ENCODE measurements around the gene BNIP5.

The BNIP5 gene

GRCh38 chr6:36326356-36326995 lies 10.2 kb downstream of the BNIP5 start:
- DNase-seq (ENCODE audit: low read depth in 4 of 4, low spot score in 1 of 4), result no peak

GRCh38 chr6:36324715-36325114 lies 12.0 kb downstream of the BNIP5 start:
- no peak for DNase-seq (ENCODE audit: low read depth in 4 of 4, low spot score in 1 of 4)

- DNase-seq (ENCODE audit: low read depth in 4 of 4, low spot score in 1 of 4), result no peak
Observed at GRCh38 chr6:36324191-36324590, 12.5 kb downstream of the BNIP5 start.

- DNase-seq (ENCODE audit: low read depth in 4 of 4, low spot score in 1 of 4), result no peak
Observed at GRCh38 chr6:36323062-36323461, 13.6 kb downstream of the BNIP5 start.

DNA sequence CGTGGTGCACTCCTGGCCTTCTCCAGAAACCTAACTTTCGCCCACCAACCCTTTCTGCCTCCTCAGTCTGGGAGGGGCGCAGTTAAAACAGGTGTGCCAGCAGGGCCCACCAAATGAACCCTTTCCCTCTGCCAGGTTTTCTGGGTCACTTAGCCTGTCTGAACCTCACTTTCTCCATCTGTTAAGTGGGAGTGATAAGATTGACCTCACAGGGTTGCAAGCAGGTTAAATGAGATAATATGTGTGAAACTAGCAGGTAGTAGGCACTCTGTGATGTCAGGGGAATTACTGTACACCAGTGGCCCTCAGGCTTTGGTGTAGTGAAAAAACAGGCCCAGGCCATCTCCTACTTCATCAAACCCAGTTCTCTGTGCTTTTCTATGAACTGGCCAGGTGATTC lies 14.1 kb downstream of the BNIP5 start:
- DNase-seq (ENCODE audit: low read depth in 4 of 4, low spot score in 1 of 4), result no peak

- no peak for DNase-seq (ENCODE audit: low read depth in 4 of 4, low spot score in 1 of 4)
Observed at GRCh38 chr6:36320475-36320874, 16.2 kb downstream of the BNIP5 start.

- no peak for DNase-seq (ENCODE audit: low read depth in 4 of 4, low spot score in 1 of 4)
Observed at GRCh38 chr6:36319821-36320220, 16.9 kb downstream of the BNIP5 start.

DNA sequence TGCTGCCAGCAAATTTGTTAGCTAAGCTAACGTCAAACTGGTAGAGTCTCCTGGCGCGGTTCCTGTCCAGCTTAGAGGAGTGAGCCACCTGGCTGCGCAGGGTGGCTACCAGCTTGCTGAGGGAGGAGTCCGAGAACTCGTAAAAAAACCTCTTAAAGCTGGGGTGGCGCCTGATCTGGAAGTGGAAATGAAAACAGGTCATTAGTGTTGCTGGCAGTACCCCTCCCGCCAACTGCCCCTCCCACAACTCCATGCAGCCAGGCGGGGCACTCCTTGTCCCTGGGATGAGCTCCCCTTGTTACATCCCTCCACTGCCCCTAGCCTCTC lies 17.3 kb downstream of the BNIP5 start:
- no peak for DNase-seq (ENCODE audit: low read depth in 4 of 4, low spot score in 1 of 4)

- no peak for DNase-seq (ENCODE audit: low read depth in 4 of 4, low spot score in 1 of 4)
Observed at GRCh38 chr6:36318690-36319435, 17.8 kb downstream of the BNIP5 start.

- no peak for DNase-seq (ENCODE audit: low read depth in 4 of 4, low spot score in 1 of 4)
Observed at GRCh38 chr6:36317623-36318022, 19.1 kb downstream of the BNIP5 start.

- DNase-seq (ENCODE audit: low read depth in 4 of 4, low spot score in 1 of 4), result no peak
Observed at GRCh38 chr6:36315921-36316320, 20.8 kb downstream of the BNIP5 start.

- no peak for DNase-seq (ENCODE audit: low read depth in 4 of 4, low spot score in 1 of 4)
Observed at GRCh38 chr6:36314221-36315014, 22.3 kb downstream of the BNIP5 start.

GRCh38 chr6:36313649-36313936 lies 23.1 kb downstream of the BNIP5 start:
- DNase-seq (ENCODE audit: low read depth in 4 of 4, low spot score in 1 of 4), result no peak

DNA sequence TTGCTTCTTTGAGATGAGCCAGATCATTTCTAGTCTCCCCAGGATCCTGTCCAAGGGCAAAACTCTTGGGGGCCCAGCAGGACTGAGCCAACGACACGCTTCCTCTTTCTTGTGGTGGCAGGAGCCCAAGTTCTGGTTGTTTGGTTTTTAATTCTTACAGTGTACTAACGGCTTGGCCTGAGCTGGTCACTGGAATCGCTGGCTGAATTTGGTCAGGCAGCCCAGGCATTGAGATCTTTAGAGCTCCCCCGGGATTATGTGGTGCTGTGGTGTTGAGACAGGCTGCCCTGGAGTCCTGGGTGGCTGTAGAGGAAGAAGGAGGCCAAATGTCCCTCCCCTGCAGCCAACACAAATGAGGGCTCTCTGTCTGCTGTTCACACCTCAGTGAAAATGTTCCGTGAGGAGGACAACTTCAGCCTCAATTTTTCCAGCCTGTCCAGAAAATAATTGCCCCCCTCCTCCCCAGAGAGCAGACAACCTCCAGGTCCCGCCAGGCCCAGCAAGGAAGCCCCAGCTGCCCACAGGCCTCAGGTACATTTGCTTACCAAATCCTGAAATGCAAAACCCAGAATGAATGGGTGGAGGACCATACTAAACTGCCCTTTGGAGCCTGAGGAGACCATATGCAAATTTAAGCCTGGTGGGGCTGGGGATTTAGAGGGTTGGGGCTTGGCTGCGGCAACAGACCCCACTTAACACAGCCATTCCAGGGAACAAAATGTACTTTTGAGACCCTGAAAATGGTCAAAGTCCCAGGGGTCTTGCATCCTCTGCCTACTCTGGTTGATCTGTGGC lies 23.6 kb downstream of the BNIP5 start:
- no peak for DNase-seq (ENCODE audit: low read depth in 4 of 4, low spot score in 1 of 4)

- no peak for DNase-seq (ENCODE audit: low read depth in 4 of 4, low spot score in 1 of 4)
Observed at GRCh38 chr6:36309900-36310299, 26.8 kb downstream of the BNIP5 start.

- DNase-seq (ENCODE audit: low read depth in 4 of 4, low spot score in 1 of 4), result no peak
Observed at GRCh38 chr6:36309203-36309602, 27.5 kb downstream of the BNIP5 start.

DNA sequence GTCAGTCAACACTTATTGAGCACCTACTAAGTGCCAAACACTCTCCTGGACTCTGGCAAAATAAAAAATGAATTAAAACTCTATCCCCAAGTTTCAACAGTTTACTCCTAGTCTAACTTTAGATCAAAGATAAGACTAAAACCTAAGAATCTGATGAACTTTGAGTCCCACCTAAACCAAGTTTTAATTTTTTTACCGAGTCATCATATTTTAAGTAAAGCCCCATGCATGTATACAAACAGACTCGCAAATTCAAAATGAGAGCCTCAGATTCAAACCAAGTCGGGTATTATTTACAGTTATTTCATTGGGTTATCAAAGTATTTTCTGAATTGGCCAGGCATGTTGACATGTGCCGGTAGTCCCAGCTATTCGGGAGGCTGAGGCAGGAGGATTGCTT lies 28.2 kb downstream of the BNIP5 start:
- DNase-seq (ENCODE audit: low read depth in 4 of 4, low spot score in 1 of 4), result no peak

- DNase-seq (ENCODE audit: low read depth in 4 of 4, low spot score in 1 of 4), result no peak
Observed at GRCh38 chr6:36306375-36306774, 30.3 kb downstream of the BNIP5 start.

GRCh38 chr6:36305885-36306284 lies 30.8 kb downstream of the BNIP5 start:
- no peak for DNase-seq (ENCODE audit: low read depth in 4 of 4, low spot score in 1 of 4)

DNA sequence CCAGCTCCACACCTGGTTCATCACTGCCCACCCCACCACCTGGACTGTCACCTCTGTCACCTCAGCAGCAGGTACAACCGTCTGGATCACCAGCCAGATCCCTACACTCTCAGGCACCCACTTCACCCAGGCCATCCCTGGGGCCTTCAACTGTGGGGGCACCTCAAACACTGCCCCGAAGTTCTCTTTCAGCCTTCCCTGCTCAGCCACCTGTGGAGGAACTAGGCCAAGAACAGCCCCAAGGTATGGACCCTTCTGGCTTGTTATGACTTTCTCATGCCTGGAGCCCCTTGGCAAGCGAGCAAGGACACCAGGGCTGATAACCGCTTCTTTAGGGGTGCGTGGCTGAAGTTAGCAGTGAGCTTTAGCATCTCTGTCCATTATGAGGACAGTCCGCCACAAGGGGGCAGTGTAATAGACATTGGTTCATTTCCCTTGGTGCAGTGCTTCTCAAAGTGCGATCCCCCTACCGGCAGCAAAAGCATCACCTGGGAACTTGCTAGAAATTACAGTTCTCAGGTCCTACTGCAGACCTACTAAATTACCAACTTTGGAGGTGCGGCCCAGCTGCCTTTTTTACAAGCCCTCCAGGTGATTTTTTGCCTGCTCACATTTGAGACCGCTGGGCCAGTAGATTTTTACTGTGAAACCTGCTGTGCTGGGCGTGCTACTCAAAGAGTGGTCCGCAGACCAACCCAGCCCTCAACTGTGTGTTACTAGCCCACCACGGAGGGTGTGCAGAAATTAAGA lies 34.3 kb downstream of the BNIP5 start:
- DNase-seq (ENCODE audit: low read depth in 4 of 4, low spot score in 1 of 4), result peak; percentile 92 to 100 (median 95)

DNA sequence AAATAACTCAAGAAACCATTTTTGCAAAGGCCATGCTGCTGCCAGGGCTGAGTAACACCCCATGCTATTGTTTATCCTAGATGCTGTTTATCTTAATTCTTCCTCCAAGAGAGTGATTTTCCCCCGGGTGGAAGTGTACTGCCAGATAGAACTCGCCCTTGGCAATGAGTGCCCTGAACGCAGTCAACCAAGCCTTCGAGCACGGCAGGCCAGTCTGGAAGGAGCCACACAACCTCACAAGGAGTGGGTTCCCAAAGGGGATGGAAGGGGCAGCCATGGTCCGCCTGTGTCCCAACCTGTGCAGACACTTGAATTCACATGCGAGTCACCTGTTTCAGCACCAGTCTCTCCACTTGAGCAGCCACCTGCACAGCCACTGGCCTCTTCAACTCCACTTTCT lies 34.9 kb downstream of the BNIP5 start:
- DNase-seq (ENCODE audit: low read depth in 4 of 4, low spot score in 1 of 4), result no peak
